Stimulated activated naive CD8-positive, alpha-beta T cell treated with anti-CD3 and anti-CD28 coated beads, Interleukin-15, Interleukin-2, amounts not matched to agents 100 U/mL and 50 U/mL, for 24 hours (primary cell): ENCODE results near the gene PDE6G.

Source experiments
- ATAC-seq: fragments of 150-1000 bp; cut with Tn5 transposase; one replicate; pipeline ENCODE4 v1.10.0; 2021
- DNase-seq: peaks from one replicate; pipeline ENCODE4 v3.0.0; 2021

PDE6G gene

DNA sequence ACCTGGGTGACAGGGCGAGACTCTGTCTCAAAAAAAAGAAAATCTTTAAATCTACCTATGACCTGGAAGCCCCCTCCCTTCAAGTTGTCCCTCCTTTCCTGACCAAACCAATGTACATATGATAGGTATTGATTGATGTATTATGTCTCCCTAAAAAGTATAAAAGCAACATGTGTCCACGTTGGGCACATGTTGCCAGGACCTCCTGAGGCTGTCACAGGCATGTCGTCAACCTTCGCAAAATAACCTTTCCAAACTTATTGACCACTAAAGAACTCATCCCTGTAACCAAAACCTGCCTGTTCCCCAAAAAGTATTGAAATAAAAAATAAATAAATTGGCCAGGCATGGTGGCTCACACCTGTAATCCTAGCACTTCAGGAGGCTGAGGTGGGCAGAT lies 5.7 kb upstream of the PDE6G start:
- DNase-seq: no peak
- ATAC-seq: no peak

DNA sequence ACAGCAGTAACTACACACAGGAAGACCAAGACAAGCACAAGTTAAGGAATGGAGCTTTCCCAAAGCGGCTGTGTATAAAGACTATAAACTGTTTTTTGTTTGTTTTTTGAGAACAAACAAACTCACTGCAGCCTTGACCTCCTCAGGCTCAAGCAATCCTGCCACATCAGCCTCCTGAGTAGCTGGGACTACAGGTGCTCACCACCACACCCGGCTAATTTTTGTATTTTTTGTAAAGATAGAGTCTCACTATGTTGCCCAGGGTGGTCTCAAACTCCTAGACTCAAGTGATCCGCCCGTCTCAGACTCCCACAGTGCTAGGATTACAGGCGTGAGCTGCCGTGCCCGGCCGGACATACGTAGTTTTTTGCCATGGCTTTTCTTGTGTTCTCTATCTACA lies 4.1 kb upstream of the PDE6G start:
- no peak for DNase-seq

DNA sequence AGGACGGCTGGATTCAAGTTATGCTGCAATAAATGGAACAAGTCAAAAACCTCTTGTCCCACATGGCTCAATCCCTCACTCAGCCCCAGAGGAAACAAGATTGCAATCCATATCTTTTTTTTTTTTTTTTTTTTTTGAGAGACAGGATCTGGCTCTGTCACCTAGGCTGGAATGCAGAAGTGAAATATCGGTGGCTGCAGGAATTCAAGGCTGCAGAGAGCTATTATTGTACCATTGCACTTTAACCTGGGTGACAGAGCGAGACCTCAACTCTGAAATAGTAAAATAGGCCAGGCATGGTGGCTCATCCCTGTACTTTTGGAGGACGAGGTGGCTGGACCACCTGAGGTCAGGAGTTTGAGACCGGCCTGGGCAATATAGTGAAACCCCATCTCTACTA lies 2.7 kb upstream of the PDE6G start:
- DNase-seq (no peak), ATAC-seq (no peak)

More for the DNA sequence above, 4.1 kb upstream of the PDE6G start:
- no peak for ATAC-seq

DNA sequence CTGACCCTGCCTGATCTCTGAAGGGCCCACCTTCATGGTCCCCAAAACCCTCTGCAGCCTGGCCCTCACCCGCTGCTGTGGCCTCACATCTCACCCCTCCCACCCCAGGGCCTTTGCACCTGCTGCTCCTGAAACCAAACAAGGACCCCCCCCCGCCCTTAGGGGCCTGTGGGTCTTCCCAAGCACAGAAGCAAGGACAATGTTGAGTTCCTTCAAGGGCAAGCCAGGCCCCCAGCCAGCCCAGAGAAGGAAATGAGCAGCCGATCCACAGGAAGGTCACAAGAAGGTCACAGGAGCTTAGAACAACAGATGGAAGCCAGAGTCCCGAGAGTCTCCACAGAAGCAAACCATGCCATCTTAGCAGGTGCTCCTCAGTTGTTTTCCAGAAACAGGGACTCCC lies 493 bp upstream of the PDE6G start:
- ATAC-seq (no peak), DNase-seq (no peak)

- DNase-seq: no peak
- no peak for ATAC-seq
These were observed 794 bp downstream of the PDE6G start for GRCh38 chr17:81655378-81656117.

DNA sequence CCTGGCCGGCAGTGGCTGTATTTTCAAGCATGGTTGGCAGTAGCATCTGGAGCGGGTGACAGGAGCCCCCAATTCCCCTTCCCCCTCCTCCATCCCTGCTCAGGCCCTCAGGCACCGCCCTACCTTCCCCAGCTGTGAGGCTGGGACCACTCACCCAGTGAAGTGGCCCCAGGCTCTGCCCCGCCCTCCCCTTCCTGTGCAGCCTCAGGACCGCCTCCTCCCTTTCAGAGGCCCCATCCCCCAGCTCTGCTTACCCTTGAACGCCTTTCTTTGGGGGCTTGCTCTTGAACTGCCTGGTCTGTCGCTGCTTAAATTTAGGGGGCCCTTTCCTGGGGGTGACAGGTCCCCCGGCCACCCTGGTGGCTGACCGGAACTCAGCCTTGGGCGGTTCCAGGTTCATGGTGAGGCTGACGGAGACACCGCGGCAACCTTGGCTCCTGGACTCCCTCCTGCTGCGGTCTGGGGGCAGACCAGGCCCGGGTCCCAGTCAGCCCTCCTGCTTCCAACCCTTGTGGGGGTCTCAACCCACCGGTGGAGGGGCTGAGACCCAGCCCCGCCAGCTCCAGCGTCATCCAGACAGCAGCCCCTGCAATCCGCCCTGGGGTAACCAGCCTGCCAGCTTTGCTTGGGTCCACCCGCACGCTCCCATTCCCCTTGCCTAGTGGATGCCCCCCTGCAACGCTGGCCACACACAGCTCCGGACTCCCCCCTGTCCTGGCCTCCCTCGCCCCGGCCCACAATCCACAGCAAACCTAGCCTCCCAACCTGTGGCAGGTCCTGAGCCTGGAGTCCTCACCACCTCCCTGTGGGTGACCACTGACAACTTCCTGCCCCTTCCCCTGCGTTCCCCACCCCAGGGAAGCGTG lies 3.2 kb downstream of the PDE6G start:
- peak; percentile 40 for DNase-seq
- ATAC-seq: peak; percentile 47

- DNase-seq (no peak), ATAC-seq (no peak)
These were observed 4.7 kb downstream of the PDE6G start for GRCh38 chr17:81651692-81652091.

- ATAC-seq (no peak), DNase-seq (no peak)
These were observed 5.4 kb downstream of the PDE6G start for GRCh38 chr17:81650951-81651350.

DNA sequence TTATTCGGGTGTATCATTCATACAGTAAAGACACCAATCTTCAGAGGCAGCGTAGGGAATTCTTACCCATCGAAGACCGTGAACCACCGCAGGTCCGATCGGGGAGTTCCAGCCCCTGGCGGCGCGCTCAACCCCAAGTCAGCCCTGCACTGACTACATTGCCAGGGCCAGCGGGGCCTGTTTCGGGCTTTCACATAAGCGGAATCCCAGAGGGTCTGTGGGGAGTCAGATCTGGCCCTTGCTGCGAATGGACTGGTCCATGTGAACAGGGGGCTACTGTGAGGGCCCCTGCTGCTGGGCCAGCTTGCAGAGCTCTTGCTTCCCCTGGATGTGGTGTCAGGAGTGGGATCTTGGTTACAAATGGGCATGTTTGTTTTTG lies 7.6 kb downstream of the PDE6G start:
- no peak for DNase-seq
- no peak for ATAC-seq

GRCh38 chr17:81648013-81648706 lies 8.2 kb downstream of the PDE6G start:
- no peak for ATAC-seq
- DNase-seq: no peak

DNA sequence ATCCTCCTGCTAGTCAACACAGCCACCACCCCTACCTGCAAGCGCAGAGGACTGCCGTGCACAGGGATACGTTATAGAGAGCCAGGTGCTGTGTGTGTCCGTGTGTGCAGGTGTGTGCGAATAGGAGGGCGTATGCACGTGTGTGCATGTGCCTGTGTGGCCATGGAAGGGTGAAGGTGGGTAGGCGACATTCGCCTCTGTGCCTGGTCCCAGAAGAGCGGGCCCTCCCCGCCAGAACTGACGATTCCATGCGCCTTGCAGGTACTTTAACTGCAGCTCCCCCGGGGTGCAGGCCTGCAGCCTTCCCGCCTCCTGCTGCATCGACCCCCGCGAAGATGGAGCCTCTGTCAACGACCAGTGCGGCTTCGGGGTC lies 8.7 kb downstream of the PDE6G start:
- DNase-seq (no peak), ATAC-seq (no peak)

DNA sequence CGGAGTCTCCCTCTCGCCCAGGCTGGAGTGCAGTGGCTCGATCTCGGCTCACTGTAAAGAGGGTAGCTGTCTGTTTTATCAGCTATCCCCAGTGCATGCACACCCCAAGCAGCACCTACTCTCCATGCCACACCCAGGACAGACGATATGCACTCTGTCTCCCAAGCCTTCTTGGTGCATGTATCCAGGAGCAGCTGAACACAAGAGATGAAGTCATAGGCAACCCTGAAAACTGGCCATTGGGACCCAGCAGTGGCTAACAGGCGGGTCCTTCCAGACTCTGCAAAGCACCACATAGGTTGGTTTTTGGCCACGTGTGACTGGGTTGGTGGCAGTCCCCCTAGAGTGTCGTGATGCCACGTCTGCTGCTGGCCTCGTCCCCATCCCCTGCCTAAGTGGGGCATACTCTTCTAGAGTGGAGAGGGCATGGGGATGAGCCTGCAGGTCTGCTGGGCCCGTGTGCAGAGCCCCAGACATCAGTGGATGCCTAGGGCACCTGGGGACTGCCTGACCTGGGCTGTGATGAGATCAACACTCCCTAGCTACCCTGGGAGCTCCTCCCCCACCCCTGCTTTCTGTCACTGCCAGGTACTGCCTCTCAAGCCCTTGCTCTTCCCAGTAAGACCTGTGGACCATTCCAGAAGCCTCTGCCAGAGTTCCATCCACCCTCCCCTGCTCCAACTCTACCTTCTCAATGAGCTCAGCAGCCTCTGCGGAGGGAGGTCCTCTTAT lies 9.3 kb downstream of the PDE6G start:
- DNase-seq (no peak), ATAC-seq (no peak)

DNA sequence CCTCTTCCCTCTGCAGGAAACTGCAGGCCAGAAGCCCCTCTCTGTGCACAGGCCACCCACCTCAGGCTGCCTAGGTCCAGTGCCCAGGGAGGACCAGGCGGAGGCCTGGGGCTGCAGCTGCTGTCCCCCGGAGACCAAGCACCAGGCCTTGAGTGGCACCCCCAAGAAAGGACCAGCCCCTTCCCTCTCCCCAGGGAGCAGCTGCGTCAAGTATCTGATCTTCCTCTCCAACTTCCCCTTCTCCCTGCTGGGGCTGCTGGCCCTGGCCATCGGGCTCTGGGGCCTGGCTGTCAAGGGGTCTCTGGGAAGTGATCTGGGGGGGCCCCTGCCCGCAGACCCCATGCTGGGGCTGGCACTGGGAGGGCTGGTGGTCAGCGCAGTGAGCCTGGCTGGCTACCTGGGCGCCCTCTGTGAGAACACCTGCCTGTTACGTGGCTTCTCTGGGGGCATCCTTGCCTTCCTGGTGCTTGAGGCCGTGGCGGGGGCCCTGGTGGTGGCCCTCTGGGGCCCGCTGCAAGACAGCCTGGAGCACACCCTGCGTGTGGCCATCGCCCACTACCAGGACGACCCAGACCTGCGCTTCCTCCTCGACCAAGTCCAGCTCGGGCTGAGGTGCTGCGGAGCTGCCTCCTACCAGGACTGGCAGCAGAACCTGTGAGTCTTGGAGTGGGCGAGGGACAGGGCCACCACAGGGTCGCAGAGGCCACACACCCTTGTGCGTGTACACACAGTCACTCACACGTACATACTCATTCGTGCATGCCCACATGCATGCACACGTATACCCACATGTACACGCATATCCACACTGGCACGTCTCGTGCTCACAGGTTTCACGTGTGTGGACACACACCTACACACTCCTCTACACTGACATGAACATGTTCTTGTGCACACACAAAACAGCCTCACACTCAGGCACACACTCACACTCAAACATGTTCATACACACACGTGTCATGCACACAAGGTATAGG lies 11.1 kb downstream of the PDE6G start:
- DNase-seq (no peak), ATAC-seq (no peak)

- no peak for ATAC-seq
- DNase-seq: no peak
These were observed 11.8 kb downstream of the PDE6G start for GRCh38 chr17:81644496-81644895.

GRCh38 chr17:81641825-81642489 lies 14.4 kb downstream of the PDE6G start:
- DNase-seq (no peak), ATAC-seq (no peak)

GRCh38 chr17:81640011-81640410 lies 16.3 kb downstream of the PDE6G start:
- DNase-seq (no peak), ATAC-seq (no peak)

DNA sequence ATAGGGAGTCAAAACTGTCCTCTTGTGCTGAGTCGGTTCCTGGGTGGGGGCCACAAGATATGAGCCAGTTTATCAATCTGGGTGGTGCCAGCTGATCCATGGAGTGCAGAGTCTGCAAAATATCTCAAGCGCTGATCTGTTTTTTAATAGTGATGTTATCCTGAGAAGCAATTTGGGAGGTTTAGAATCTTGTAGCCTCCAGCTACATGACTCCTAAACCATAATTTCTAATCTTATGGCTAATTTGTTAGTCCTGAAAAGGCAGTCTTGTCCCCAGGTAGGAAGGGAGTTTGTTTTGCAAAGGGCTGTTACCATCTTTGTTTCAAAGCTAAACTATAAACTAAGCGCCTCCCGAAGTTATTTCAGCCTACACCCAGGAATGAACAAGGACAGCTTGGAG lies 17.7 kb downstream of the PDE6G start:
- DNase-seq (no peak), ATAC-seq (no peak)

- DNase-seq (peak; percentile 91), ATAC-seq (peak; percentile 95)
These were observed 19.6 kb downstream of the PDE6G start, which contains the start of the genes NPLOC4 and TSPAN10 for GRCh38 chr17:81636505-81637288. Gene NPLOC4, minus strand, starts transcription at chr17:81637112. Its CDS starts 182 bp downstream, at chr17:81636930. Gene TSPAN10, plus strand, starts transcription at chr17:81637196. Its CDS starts 5,217 bp downstream, at chr17:81642413.

DNA sequence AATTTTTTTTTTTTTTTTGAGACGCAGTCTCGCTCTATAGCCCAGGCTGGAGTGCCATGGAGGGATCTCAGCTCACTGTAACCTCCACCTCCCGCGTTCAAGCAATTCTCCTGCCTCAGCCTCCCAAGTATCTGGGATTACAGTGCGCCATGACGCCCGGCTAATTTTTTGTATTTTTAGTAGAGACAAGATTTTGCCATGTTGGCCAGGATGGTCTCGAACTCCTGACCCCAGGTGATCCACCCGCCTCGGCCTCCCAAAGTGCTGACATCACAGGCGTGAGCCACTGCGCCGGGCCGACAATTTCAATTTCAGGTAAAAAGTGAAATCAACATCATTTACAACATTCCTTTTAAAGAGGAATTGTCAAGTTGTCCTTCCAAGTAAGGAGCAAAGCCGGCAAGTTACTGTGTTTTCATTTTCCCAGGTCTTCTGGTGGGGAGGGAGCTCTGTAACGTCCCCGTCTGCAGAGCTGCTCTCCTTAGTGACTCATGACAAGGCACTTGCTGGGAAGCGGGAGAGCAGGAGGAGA lies 20.3 kb downstream of the PDE6G start:
- DNase-seq (no peak), ATAC-seq (no peak)
